K562 (cell line): ENCODE data around the gene TESK2. TPM values are rescaled to one million over a fixed set of nuclear protein-coding genes. Genes with fewer than 3 reads are reported as not detected.

Experiments used
- ATAC-seq: fragments of 200-7000 bp; cut with Tn5 transposase; 3 replicates; pipeline ENCODE4 v1.9.1; 2020; ENCODE audit warnings: moderate library complexity
- BruUV-seq: library from RNA; stranded (reverse); fragments of 400-500 nt; replicated peaks from 2 replicates; lab custom pipeline; 2021; lab: Mats Ljungman, UMichigan
- CTCF ChIA-PET: fragments of 300-600 bp; formaldehyde crosslinking; extraction: SDS; loops from one replicate; lab custom pipeline; 2021; ENCODE audit warnings: low intra/inter-chr PET ratio; lab: Yijun Ruan, JAX
- POLR2A ChIA-PET: fragments of 300-600, 350-650 bp; sonication (Branson Sonifier 250); formaldehyde crosslinking; extraction: SDS; loops from one replicate; lab custom pipeline; 2021; ENCODE audit warnings: antibody characterized with exemption, inconsistent platforms; lab: Yijun Ruan, JAX
- DNase-seq, 4 experiments: peaks; one replicate each; pipeline versions ENCODE4 v3.0.0 to v3.0.0-alpha.2; 2011 to 2018; ENCODE audit warnings: low spot score in 3 of 4, mixed read lengths in 3 of 4; ENCODE audit errors: extremely low read depth in 1 of 4
- FAIRE-seq: peaks from 2 replicates; lab custom pipeline; 2011; peaks lifted over from hg19 to GRCh38; lab: Jason Lieb, UNC
- H2AFZ ChIP-seq: 2 replicates; pipeline ENCODE4 v1.6.0; 2011; ENCODE audit warnings: low read depth, low read length, control low read depth, inconsistent platforms
- H3K27ac ChIP-seq: fragments of 200-600 bp; 3 replicates; pipeline ENCODE4 v1.8.0; 2011; ENCODE audit warnings: low read depth, mild to moderate bottlenecking, control low read depth, inconsistent platforms, low read length, moderate library complexity, mixed read lengths; ENCODE audit errors: extremely low read depth
- H3K27me3 ChIP-seq, 2 experiments: fragments of 300-600 bp in 1 of 2; 2 replicates in 1 of 2; 3 replicates in 1 of 2; pipeline versions ENCODE4 v1.6.0 to v1.8.0; 2011; ENCODE audit warnings: inconsistent platforms in 2 of 2, low read length in 2 of 2, mild to moderate bottlenecking in 1 of 2, mixed read lengths in 1 of 2, moderate library complexity in 1 of 2; ENCODE audit not compliant: control insufficient read depth in 2 of 2, insufficient read depth in 2 of 2
- H3K36me3 ChIP-seq: fragments of 300-600 bp; 3 replicates; pipeline ENCODE4 v1.8.0; 2011; ENCODE audit warnings: mild to moderate bottlenecking, low read length, inconsistent platforms; ENCODE audit not compliant: control insufficient read depth, insufficient read depth
- H3K4me1 ChIP-seq, 2 experiments: fragments of 200-600 bp in 1 of 2; replicated peaks in 1 of 2; 2 replicates in 1 of 2; 3 replicates in 1 of 2; pipeline versions ENCODE4 v1.5.1 to v1.8.0; 2011; ENCODE audit warnings: inconsistent platforms in 2 of 2, low read length in 2 of 2, mild to moderate bottlenecking in 1 of 2, mixed read lengths in 1 of 2, moderate library complexity in 1 of 2; ENCODE audit not compliant: control insufficient read depth in 2 of 2, insufficient read depth in 2 of 2
- H3K4me2 ChIP-seq: 2 replicates; pipeline ENCODE4 v1.6.1; 2011; ENCODE audit warnings: low read length, control low read depth, inconsistent platforms, mixed read lengths; ENCODE audit not compliant: insufficient read depth
- H3K4me3 ChIP-seq: fragments of 200-600 bp; sonication (generic), shearing (Covaris generic); 2 replicates; pipeline ENCODE4 v1.5.1; 2016; ENCODE audit warnings: control low read depth, inconsistent platforms
- H3K79me2 ChIP-seq: fragments of 200-600 bp; 3 replicates; pipeline ENCODE4 v1.8.0; 2011; ENCODE audit warnings: low read length, inconsistent platforms; ENCODE audit not compliant: control insufficient read depth, insufficient read depth
- H3K9ac ChIP-seq, 2 experiments: 2 replicates each; pipeline versions ENCODE4 v1.6.0 to v1.6.1; 2011; ENCODE audit warnings: low read depth in 2 of 2, low read length in 2 of 2, control low read depth in 1 of 2, inconsistent platforms in 1 of 2, mild to moderate bottlenecking in 1 of 2, mixed read lengths in 1 of 2; ENCODE audit not compliant: insufficient read depth in 1 of 2
- H3K9me1 ChIP-seq: one replicate; pipeline ENCODE4 v1.6.0; 2011; ENCODE audit warnings: inconsistent platforms, mild to moderate bottlenecking, low read length, moderate library complexity; ENCODE audit not compliant: control insufficient read depth, insufficient read depth
- H3K9me3 ChIP-seq: replicated peaks from 2 replicates; pipeline ENCODE4 v1.5.1; 2011; ENCODE audit warnings: low read depth, low read length, inconsistent platforms; ENCODE audit not compliant: control insufficient read depth, insufficient read depth
- H4K20me1 ChIP-seq: replicated peaks from 2 replicates; pipeline ENCODE4 v1.6.1; 2011; ENCODE audit warnings: low read length, inconsistent platforms, mixed read lengths; ENCODE audit not compliant: control insufficient read depth, insufficient read depth
- DNMT1 ChIP-seq: fragments of 450-650 bp; IDR thresholded peaks from 2 replicates; pipeline ENCODE4 v1.6.1; 2016; ENCODE audit warnings: antibody characterized with exemption, mild to moderate bottlenecking
- POLR2A ChIP-seq: fragments of 450-650 bp; conservative IDR thresholded peaks from 2 replicates; pipeline ENCODE4 v1.6.1; 2016
- POLR2G ChIP-seq: fragments of 200-400 bp; formaldehyde crosslinking; IDR thresholded peaks from 2 replicates; pipeline ENCODE4 v1.6.1; 2017; ENCODE audit warnings: low read depth, mild to moderate bottlenecking, antibody characterized with exemption, low read length, moderate library complexity
- SMARCA4 ChIP-seq: fragments of 450-650 bp; IDR thresholded peaks from 2 replicates; pipeline ENCODE4 v1.6.1; 2016
- ZSCAN29 ChIP-seq: fragments of 450-650 bp; IDR thresholded peaks from 2 replicates; pipeline ENCODE4 v1.6.1; 2017
- WGBS: fragments of 100-300 bp; shearing (Covaris generic); methylation state at CpG from one replicate; pipeline ENCODE4 v1.1.6; 2016; ENCODE audit warnings: low coverage, mixed read lengths; ENCODE audit not compliant: insufficient coverage; ENCODE audit errors: missing lambda C conversion rate; 5-methylcytosine and 5-hydroxymethylcytosine counted together
- in situ Hi-C: fragments of 300-500 bp; cut with MboI; formaldehyde crosslinking; loops from 4 replicates; pipeline ENCODE4 v1.15.0; 2018; ENCODE audit warnings: inconsistent platforms, mixed read lengths
- intact Hi-C: fragments of 100-400 bp; cut with micrococcal nuclease; formaldehyde crosslinking; loops from 2 replicates; pipeline ENCODE4 v1.14.2; 2022
- polyA plus RNA-seq, 8 experiments: library from polyadenylated mRNA; depleted of rRNA in 4 of 8; stranded (reverse) in 5 of 8; unstranded in 3 of 8; fragments of >200 nt; fragmentation: Nextera tagmentation in 2 of 8; fragmentation: Illumina TruSeq in 1 of 8; extraction: Ambion mirVana in 2 of 8; extraction: Trizol in 1 of 8; gene quantifications; 2 replicates each; pipeline versions ENCODE4 v1.2.1 to v1.2.3, GENCODE V29; 2011 to 2014; ENCODE audit warnings: inconsistent platforms in 1 of 8, missing spikeins in 1 of 8
- total RNA-seq, 7 experiments: library from RNA; depleted of rRNA in 6 of 7; stranded (reverse); fragments of >200 nt in 6 of 7; fragmentation: Illumina TruSeq in 2 of 7; extraction: Trizol in 2 of 7; gene quantifications; 2 replicates each; pipeline versions ENCODE4 v1.2.1 to v1.2.3, GENCODE V29; 2011 to 2021; ENCODE audit warnings: low replicate concordance in 1 of 7

TESK2 gene
- total and polyA plus RNA-seq, 9 of the 15 experiments (the other 6 are each of a cell fraction or from before 2014, with no cell fraction given) = 1.6 to 5.3 (median 3.7) TPM

DNA sequence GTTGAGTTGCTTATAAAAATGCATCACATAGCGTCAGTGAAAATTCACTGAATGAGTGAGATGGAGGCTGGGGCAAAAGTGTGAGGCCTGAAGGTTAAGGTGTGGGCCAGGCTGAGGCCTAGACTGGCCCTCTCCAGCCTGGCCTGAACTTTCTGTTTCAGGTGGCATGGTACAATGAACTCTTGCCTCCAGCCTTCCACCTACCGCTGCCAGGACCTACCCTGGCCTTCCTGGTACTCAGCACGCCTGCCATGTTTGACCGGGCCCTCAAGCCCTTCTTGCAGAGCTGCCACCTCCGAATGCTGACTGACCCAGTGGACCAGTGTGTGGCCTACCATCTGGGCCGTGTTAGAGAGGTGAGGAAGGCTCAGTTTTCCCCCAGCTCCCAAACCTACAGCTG, 16.2 kb upstream of the TESK2 start:
- no peak overlapping the region for H2AFZ ChIP-seq
- H3K9me1 ChIP-seq = no peaks in the 10 kb centered on the region
- H3K9ac ChIP-seq = no peak overlapping the region
- peak overlapping the region; percentile 41; the same call in 2 of the 3 replicates for H3K27ac ChIP-seq
- peaks cover 0 to 2% of the 10 kb centered on the region in 2 experiments; a peak in 2 of 5 replicates for H3K4me1 ChIP-seq
- ChIA-PET CTCF (no interaction called here), POLR2A (interaction anchor here (0.7 to 3.9 kb wide), 7 partner anchors 10 to 688 kb away, joined by 3 to 38 read pairs (median 4); partner anchors contain the start of genes MUTYH, PRDX1 and TOE1)
- H3K79me2 ChIP-seq = peaks cover 10% of the 10 kb centered on the region
- H3K4me2 ChIP-seq = no peak overlapping the region
- H3K4me3 ChIP-seq = no peak overlapping the region
- no peaks in the 10 kb centered on the region for H4K20me1 ChIP-seq
- FAIRE-seq (no peak), DNase-seq (no peak), ATAC-seq (no peak)
- TF ChIP-seq POLR2A (0 out of 2 replicates have a peak, but pooled peaks have one; percentile 6), DNMT1 (no peak), POLR2G (peak; percentile 64)
- H3K36me3 ChIP-seq = peaks cover 74% of the 10 kb centered on the region
- 80% methylated on average over 6 of the region's 6 CpGs for WGBS
- BruUV-seq = no TSS peak
- intact Hi-C loops = no loop called here
- no peaks in the 10 kb centered on the region for H3K27me3 ChIP-seq
- no peaks in the 10 kb centered on the region for H3K9me3 ChIP-seq
- in situ Hi-C loops = no loop called here

DNA sequence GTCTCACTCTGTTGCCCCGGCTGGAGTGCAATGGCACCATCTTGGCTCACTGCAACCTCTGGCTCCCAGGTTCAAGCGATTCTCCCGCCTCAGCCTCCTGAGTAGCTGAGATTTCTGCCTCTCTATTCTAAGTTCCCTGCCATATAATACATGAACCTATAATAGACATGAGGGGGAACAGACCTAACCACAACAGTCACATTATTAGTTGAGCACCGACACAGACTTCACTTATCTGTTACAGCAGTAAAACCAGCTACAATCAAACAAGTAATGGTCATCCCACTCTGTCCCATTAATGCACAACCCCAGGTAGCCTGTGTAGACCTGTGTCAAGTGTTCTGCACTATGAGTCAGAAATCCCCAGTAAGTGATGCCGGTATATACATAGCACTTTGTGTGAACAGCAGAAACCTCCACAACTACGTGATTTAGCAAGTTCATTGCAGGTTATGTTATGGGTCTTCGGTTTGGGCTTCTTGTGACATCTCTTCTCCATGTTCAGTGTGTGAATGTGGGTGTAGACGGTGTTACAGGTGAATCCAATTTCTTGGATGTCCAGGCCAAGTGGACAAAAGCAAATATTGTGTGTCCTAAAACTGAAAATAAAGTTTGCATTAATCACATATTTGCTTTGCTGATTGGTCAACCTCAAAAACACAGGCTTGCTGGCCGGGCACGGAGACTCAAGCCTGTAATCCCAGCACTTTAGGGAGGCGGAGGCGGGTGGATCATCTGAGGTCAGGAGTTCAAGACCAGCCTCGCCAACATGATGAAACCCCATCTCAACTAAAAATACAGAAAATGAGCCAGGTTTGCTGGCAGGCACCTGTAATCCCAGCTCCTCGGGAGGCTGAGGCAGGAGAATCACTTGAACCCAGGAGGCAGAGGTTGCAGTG, 12.7 kb upstream of the TESK2 start:
- H3K27me3 ChIP-seq = no peaks in the 10 kb centered on the region
- no peak for ATAC-seq
- in situ Hi-C loops (no loop called here), intact Hi-C loops (no loop called here)
- ChIA-PET CTCF (no interaction called here), POLR2A (interaction anchor here (1.7 to 5.8 kb wide), 2 partner anchors 17 to 18 kb away, joined by 12 to 79 read pairs; partner anchors contain the start of gene PRDX1)
- H3K4me1 ChIP-seq = peaks cover 15 to 18% of the 10 kb centered on the region in 2 experiments; a peak in 4 of 5 replicates
- H4K20me1 ChIP-seq = no peaks in the 10 kb centered on the region
- no peak for FAIRE-seq
- 0 out of 2 replicates have a peak, but pooled peaks have one; percentile 34 for TF ChIP-seq ZSCAN29
- no peak for TF ChIP-seq SMARCA4
- H3K27ac ChIP-seq = no peak overlapping the region
- peaks cover 48% of the 10 kb centered on the region for H3K36me3 ChIP-seq
- DNase-seq = no peak
- H3K79me2 ChIP-seq = peaks cover 31% of the 10 kb centered on the region
- H3K4me3 ChIP-seq = no peak overlapping the region
- H3K9me1 ChIP-seq = no peaks in the 10 kb centered on the region
- no peaks in the 10 kb centered on the region for H3K9me3 ChIP-seq
- no TSS peak for BruUV-seq
- H3K9ac ChIP-seq = no peak overlapping the region
- WGBS = 91% methylated on average over 14 of the region's 14 CpGs
- H3K4me2 ChIP-seq = no peak overlapping the region
- H2AFZ ChIP-seq = no peak overlapping the region
